IMR-90 (cell line): ENCODE results near the gene C11orf68. TPM values are rescaled to one million over a fixed set of nuclear protein-coding genes. Genes with fewer than 3 reads are reported as not detected.

Experiments
- ATAC-seq: fragments of 200-7000 bp; cut with Tn5 transposase; 2 replicates; pipeline ENCODE4 v1.9.1; 2020; ENCODE audit warnings: low read depth, mild to moderate bottlenecking, moderate library complexity
- BruUV-seq: library from RNA; stranded (reverse); fragments of 400-500 nt; replicated peaks from 2 replicates; lab custom pipeline; 2021; lab: Mats Ljungman, UMichigan
- CTCF ChIA-PET: fragments of 300-600 bp; formaldehyde crosslinking; extraction: SDS; loops from one replicate; lab custom pipeline; 2021; ENCODE audit warnings: antibody characterized with exemption; lab: Yijun Ruan, JAX
- POLR2A ChIA-PET: fragments of 300-600 bp; sonication (Branson Sonifier 250); formaldehyde crosslinking; loops from one replicate; lab custom pipeline; 2022; ENCODE audit warnings: antibody characterized with exemption; ENCODE audit not compliant: unreplicated experiment; lab: Charles Lee
- DNase-seq: peaks from one replicate; pipeline ENCODE4 v3.0.0; 2013
- H2AFZ ChIP-seq: replicated peaks from 2 replicates; pipeline ENCODE3; 2013; ENCODE audit warnings: low read length, mild to moderate bottlenecking; ENCODE audit not compliant: poor library complexity
- H2AK5ac ChIP-seq: 2 replicates; pipeline ENCODE4 v1.6.1; 2013; ENCODE audit warnings: low read depth, low read length, inconsistent platforms
- H2AK9ac ChIP-seq: replicated peaks from 2 replicates; pipeline ENCODE3; 2013; ENCODE audit warnings: mild to moderate bottlenecking, low read depth, low read length, moderate library complexity; ENCODE audit not compliant: poor library complexity
- H2BK120ac ChIP-seq: 2 replicates; pipeline ENCODE4 v1.6.1; 2013; ENCODE audit warnings: low read depth, low read length, inconsistent platforms
- H2BK15ac ChIP-seq: 3 replicates; pipeline ENCODE4 v1.6.1; 2013; ENCODE audit warnings: low read depth, low read length, inconsistent platforms
- H2BK20ac ChIP-seq: 2 replicates; pipeline ENCODE4 v1.6.1; 2013; ENCODE audit warnings: low read depth, mild to moderate bottlenecking, inconsistent platforms, low read length, moderate library complexity
- H2BK5ac ChIP-seq: 2 replicates; pipeline ENCODE4 v1.6.1; 2013; ENCODE audit warnings: mild to moderate bottlenecking, low read depth, low read length, inconsistent platforms; ENCODE audit not compliant: poor library complexity, severe bottlenecking
- H3K14ac ChIP-seq: replicated peaks from 2 replicates; pipeline ENCODE4 v1.6.1; 2013; ENCODE audit warnings: low read depth, low read length, inconsistent platforms
- H3K18ac ChIP-seq: 2 replicates; pipeline ENCODE4 v1.6.1; 2013; ENCODE audit warnings: low read depth, low read length, control low read depth
- H3K23ac ChIP-seq: 2 replicates; pipeline ENCODE4 v1.6.1; 2013; ENCODE audit warnings: low read depth, low read length, inconsistent platforms
- H3K27ac ChIP-seq: 2 replicates; pipeline ENCODE4 v1.5.1; 2013; ENCODE audit warnings: mild to moderate bottlenecking, control low read depth, low read length; ENCODE audit not compliant: insufficient read depth
- H3K27me3 ChIP-seq: 2 replicates; pipeline ENCODE4 v1.6.1; 2013; ENCODE audit warnings: low read length; ENCODE audit not compliant: control insufficient read depth, insufficient read depth
- H3K36me3 ChIP-seq: 2 replicates; pipeline ENCODE4 v1.6.1; 2013; ENCODE audit warnings: low read length, mixed read lengths; ENCODE audit not compliant: control insufficient read depth, insufficient read depth
- H3K4ac ChIP-seq: 2 replicates; pipeline ENCODE4 v1.6.1; 2013; ENCODE audit warnings: low read depth, low read length, inconsistent platforms
- H3K4me1 ChIP-seq: 2 replicates; pipeline ENCODE4 v1.6.1; 2013; ENCODE audit warnings: low read length, mixed read lengths; ENCODE audit not compliant: control insufficient read depth, insufficient read depth
- H3K4me2 ChIP-seq: 2 replicates; pipeline ENCODE4 v1.6.1; 2013; ENCODE audit warnings: low read depth, mild to moderate bottlenecking, control low read depth, low read length, moderate library complexity
- H3K4me3 ChIP-seq: 2 replicates; pipeline ENCODE4 v1.5.1; 2013; ENCODE audit warnings: low read depth, mild to moderate bottlenecking, control low read depth, low read length, moderate library complexity; ENCODE audit not compliant: insufficient read depth
- H3K56ac ChIP-seq: 2 replicates; pipeline ENCODE4 v1.6.1; 2013; ENCODE audit warnings: low read length, inconsistent platforms; ENCODE audit not compliant: insufficient read depth; ENCODE audit errors: extremely low read depth
- H3K79me1 ChIP-seq, 2 experiments: 2 replicates each; pipeline ENCODE4 v1.6.1; 2013; ENCODE audit warnings: low read length in 2 of 2, inconsistent platforms in 1 of 2, low read depth in 1 of 2
- H3K9ac ChIP-seq: 2 replicates; pipeline ENCODE4 v1.6.1; 2013; ENCODE audit warnings: low read depth, low read length, control low read depth
- H3K9me1 ChIP-seq: 2 replicates; pipeline ENCODE4 v1.6.1; 2013; ENCODE audit warnings: low read length, inconsistent platforms; ENCODE audit not compliant: insufficient read depth
- H3K9me3 ChIP-seq: 2 replicates; pipeline ENCODE4 v1.6.1; 2013; ENCODE audit warnings: low read length; ENCODE audit not compliant: control insufficient read depth, insufficient read depth
- H4K20me1 ChIP-seq: 2 replicates; pipeline ENCODE4 v1.6.1; 2013; ENCODE audit warnings: low read length, inconsistent platforms; ENCODE audit not compliant: insufficient read depth
- H4K5ac ChIP-seq: 2 replicates; pipeline ENCODE4 v1.6.1; 2013; ENCODE audit warnings: mild to moderate bottlenecking, low read depth, low read length, control low read depth
- H4K8ac ChIP-seq, 2 experiments: 2 replicates each; pipeline ENCODE4 v1.6.1; 2013; ENCODE audit warnings: low read depth in 2 of 2, low read length in 2 of 2, control low read depth in 1 of 2, inconsistent platforms in 1 of 2
- H4K91ac ChIP-seq: 2 replicates; pipeline ENCODE4 v1.6.1; 2013; ENCODE audit warnings: low read depth, low read length, inconsistent platforms; ENCODE audit not compliant: insufficient read depth
- CHD1 ChIP-seq: IDR thresholded peaks from 2 replicates; pipeline ENCODE4 v1.6.1; 2012; ENCODE audit warnings: low read depth, low read length, improper control_type of control experiment
- MAZ ChIP-seq: IDR thresholded peaks from 2 replicates; pipeline ENCODE4 v1.6.1; 2012; ENCODE audit warnings: low read depth, mild to moderate bottlenecking, low read length, improper control_type of control experiment, moderate library complexity, borderline replicate concordance
- RAD21 ChIP-seq: IDR thresholded peaks from 2 replicates; pipeline ENCODE4 v1.6.1; 2012; ENCODE audit warnings: low read length, improper control_type of control experiment
- RCOR1 ChIP-seq: IDR thresholded peaks from 2 replicates; pipeline ENCODE4 v1.6.1; 2012; ENCODE audit warnings: mild to moderate bottlenecking, low read length, improper control_type of control experiment; ENCODE audit not compliant: insufficient replicate concordance
- SMC3 ChIP-seq: fragments of 150-350 bp; IDR thresholded peaks from 2 replicates; pipeline ENCODE4 v1.6.1; 2016; ENCODE audit warnings: low read depth, mild to moderate bottlenecking, antibody characterized with exemption, low read length, moderate library complexity
- USF2 ChIP-seq: fragments of 150-350 bp; IDR thresholded peaks from 2 replicates; pipeline ENCODE4 v1.6.1; 2017; ENCODE audit warnings: mild to moderate bottlenecking, antibody characterized with exemption, low read length, low read depth
- WGBS, 2 experiments: methylation state at CpG; one replicate each; pipeline versions ENCODE4 v1.1.5 to v1.1.7; 2013; ENCODE audit warnings: missing lambda C conversion rate in 2 of 2; ENCODE audit not compliant: insufficient read length in 1 of 2; ENCODE audit errors: extremely low coverage in 2 of 2; 5-methylcytosine and 5-hydroxymethylcytosine counted together
- dilution Hi-C: fragments of 300-500 bp; cut with HindIII; formaldehyde crosslinking; loops from one replicate; pipeline ENCODE4 v1.14.3; 2018; ENCODE audit warnings: low sequenced_read_pairs; ENCODE audit not compliant: unreplicated experiment
- in situ Hi-C: fragments of 300-500 bp; cut with MboI; formaldehyde crosslinking; loops from 3 replicates; pipeline ENCODE4 v1.14.3; 2019; ENCODE audit warnings: low sequenced_read_pairs, inconsistent platforms, mixed read lengths
- intact Hi-C: fragments of 100-400 bp; cut with micrococcal nuclease; formaldehyde crosslinking; loops from 2 replicates; pipeline ENCODE4 v1.10.0; 2022
- polyA plus RNA-seq, 3 experiments: library from polyadenylated mRNA; depleted of rRNA; stranded (reverse); fragments of >200 nt; gene quantifications; 2 replicates each; pipeline ENCODE4 v1.2.3, GENCODE V29; 2012; ENCODE audit warnings: low replicate concordance in 1 of 3
- total RNA-seq: library from RNA; depleted of rRNA; stranded (reverse); fragments of >200 nt; gene quantifications from 2 replicates; pipeline ENCODE4 v1.2.3, GENCODE V29; 2012

The C11orf68 gene
- total and polyA plus RNA-seq, 2 of the 4 experiments (the other 2 are of a cell fraction) = 20.3 to 104 TPM

GRCh38 chr11:65870706-65871681 lies 47.9 kb downstream of the C11orf68 start (continued):
- TF ChIP-seq RCOR1 (no peak), CHD1 (no peak), MAZ (no peak)

- Histone ChIP-seq H4K8ac (peak overlapping the region in 1 of 2 experiments; percentile 26; a peak in 1 of 4 replicates), H3K4me2 (no peak overlapping the region), H4K91ac (no peak overlapping the region), H2BK5ac (no peak overlapping the region), H3K9me3 (no peaks in the 10 kb centered on the region), H3K27ac (peak overlapping the region; percentile 10; the same call in 1 of the 2 replicates), H3K79me1 (peaks cover 18 to 64% of the 10 kb centered on the region in 2 experiments), H3K4me3 (no peak overlapping the region), H3K9me1 (0 out of 2 replicates have a peak, but pooled peaks cover 5% of the 10 kb centered on the region), H3K18ac (no peak overlapping the region), H3K4ac (no peak overlapping the region; the same call in 1 of the 2 replicates), H2AFZ (no peak overlapping the region), H3K9ac (no peak overlapping the region; the same call in 1 of the 2 replicates), H3K56ac (no peak overlapping the region), H2AK5ac (no peak overlapping the region), H4K20me1 (peaks cover 42% of the 10 kb centered on the region), H3K23ac (peak overlapping the region; percentile 93; the same call in 1 of the 2 replicates), H2BK20ac (no peak overlapping the region), H3K14ac (no peak overlapping the region), H4K5ac (no peak overlapping the region), H2AK9ac (peak overlapping the region; percentile 22), H3K4me1 (peaks cover 14% of the 10 kb centered on the region), H2BK120ac (no peak overlapping the region), H2BK15ac (no peak overlapping the region), H3K36me3 (peaks cover 56% of the 10 kb centered on the region), H3K27me3 (no peaks in the 10 kb centered on the region)
- 85% methylated on average over 5 of the region's 11 CpGs; no CpG with 5 or more reads in 1 of the 2 experiments for WGBS, 2 experiments
- ATAC-seq = no peak
- in situ Hi-C loops (no loop called here), intact Hi-C loops (no loop called here), dilution Hi-C loops (no loop called here)
- TF ChIP-seq USF2 (no peak), SMC3 (no peak), MAZ (no peak), RAD21 (no peak), RCOR1 (no peak)
- POLR2A ChIA-PET = interaction anchor here (0.5 to 1.4 kb wide), 2 partner anchors 10 to 20 kb away, joined by 3 to 5 read pairs; partner anchors contain the start of gene CCDC85B
- BruUV-seq = no TSS peak
- no peak for DNase-seq
- CTCF ChIA-PET = no interaction called here
Observed at GRCh38 chr11:65870307-65870658, 48.6 kb downstream of the C11orf68 start.
